ENCODE results near the gene PCYOX1L.

The PCYOX1L gene

DNA sequence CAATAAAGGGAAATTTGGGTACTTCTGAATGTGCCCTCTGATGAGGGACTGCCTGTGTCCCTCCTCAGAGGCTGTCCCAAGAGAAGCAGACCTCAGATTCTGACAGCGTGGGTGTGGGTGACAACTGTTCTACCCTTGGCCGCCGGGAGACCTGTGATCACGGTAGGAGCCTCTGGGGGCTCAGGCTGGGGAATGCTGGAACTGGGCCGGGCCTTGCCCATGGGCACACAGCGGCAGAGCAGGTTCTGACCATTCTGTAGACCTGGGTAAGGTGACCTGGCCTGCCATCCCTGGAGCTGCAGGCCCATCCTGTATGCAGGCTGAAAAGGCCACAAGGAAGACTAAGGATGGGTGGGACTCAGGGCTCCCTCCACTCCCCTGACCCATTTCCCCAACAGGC lies 42.1 kb upstream of the PCYOX1L start:
- Histone ChIP-seq H3K4me3 (ENCODE audit: low read length, poor library complexity, severe bottlenecking) (no peak overlapping the region), H4K20me1 (ENCODE audit: insufficient read depth, low read length, poor library complexity, severe bottlenecking) (no peaks in the 10 kb centered on the region), H2AFZ (ENCODE audit: low read length) (no peak overlapping the region), H3K4me1 (ENCODE audit: insufficient read depth, low read length, poor library complexity, severe bottlenecking) (peaks cover 12% of the 10 kb centered on the region), H3F3A (ENCODE audit: low read depth) (no peaks in the 10 kb centered on the region), H3K9me3 (ENCODE audit: insufficient read depth, low read depth, low read length) (no peaks in the 10 kb centered on the region), H3K4me2 (ENCODE audit: low read depth, low read length, poor library complexity, severe bottlenecking) (no peak overlapping the region), H3K79me2 (ENCODE audit: insufficient read depth, low read length) (no peaks in the 10 kb centered on the region), H3K27me3 (ENCODE audit: insufficient read depth, low read length, poor library complexity, severe bottlenecking) (no peaks in the 10 kb centered on the region), H3K36me3 (ENCODE audit: insufficient read depth, low read length) (no peaks in the 10 kb centered on the region), H3K9ac (ENCODE audit: low read depth, low read length, poor library complexity, severe bottlenecking) (no peak overlapping the region), H3K9me2 (replicated peaks; ENCODE audit: low read depth, low read length) (no peaks in the 10 kb centered on the region)
- TF ChIP-seq, protein P1, sequence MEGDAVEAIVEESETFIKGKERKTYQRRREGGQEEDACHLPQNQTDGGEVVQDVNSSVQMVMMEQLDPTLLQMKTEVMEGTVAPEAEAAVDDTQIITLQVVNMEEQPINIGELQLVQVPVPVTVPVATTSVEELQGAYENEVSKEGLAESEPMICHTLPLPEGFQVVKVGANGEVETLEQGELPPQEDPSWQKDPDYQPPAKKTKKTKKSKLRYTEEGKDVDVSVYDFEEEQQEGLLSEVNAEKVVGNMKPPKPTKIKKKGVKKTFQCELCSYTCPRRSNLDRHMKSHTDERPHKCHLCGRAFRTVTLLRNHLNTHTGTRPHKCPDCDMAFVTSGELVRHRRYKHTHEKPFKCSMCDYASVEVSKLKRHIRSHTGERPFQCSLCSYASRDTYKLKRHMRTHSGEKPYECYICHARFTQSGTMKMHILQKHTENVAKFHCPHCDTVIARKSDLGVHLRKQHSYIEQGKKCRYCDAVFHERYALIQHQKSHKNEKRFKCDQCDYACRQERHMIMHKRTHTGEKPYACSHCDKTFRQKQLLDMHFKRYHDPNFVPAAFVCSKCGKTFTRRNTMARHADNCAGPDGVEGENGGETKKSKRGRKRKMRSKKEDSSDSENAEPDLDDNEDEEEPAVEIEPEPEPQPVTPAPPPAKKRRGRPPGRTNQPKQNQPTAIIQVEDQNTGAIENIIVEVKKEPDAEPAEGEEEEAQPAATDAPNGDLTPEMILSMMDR (conservative IDR thresholded peaks at IDR 0.05; ENCODE audit: low read length) = no peak
- no peak for TF ChIP-seq EZH2phosphoT487 (IDR thresholded peaks at IDR 0.05; ENCODE audit: borderline replicate concordance)

DNA sequence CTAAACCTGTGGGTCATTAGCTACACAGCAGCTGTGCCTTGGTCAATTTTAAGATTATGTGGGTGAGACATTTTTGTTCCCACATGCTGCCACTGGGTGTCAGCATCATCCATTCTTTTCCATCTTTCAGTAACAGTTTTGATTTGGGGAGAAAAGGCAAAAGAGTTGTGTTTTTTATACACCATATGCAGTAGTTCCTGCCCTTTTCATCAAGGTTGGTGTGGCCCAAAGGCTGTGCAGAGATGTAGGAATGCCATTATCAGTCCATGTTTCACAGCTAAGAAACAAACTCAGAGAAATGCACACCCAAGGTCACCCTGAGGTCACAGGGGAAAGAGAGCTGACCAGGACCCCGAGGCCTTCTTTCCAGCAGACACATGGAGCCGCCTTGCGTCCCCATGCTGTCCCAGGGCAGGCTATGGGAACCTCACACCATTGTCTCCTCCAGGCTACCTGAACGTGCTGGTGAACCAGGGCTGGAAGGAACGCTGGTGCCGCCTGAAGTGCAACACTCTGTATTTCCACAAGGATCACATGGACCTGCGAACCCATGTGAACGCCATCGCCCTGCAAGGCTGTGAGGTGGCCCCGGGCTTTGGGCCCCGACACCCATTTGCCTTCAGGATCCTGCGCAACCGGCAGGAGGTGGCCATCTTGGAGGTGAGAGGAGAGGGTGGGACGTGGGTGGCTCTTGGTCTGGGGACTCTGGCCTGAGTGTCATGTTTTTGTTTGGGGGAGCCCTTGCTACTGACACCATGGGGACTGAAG lies 40.4 kb upstream of the PCYOX1L start:
- no peak overlapping the region for H3K9ac ChIP-seq (ENCODE audit: low read depth, low read length, poor library complexity, severe bottlenecking)
- no peaks in the 10 kb centered on the region for H3K9me2 ChIP-seq (replicated peaks; ENCODE audit: low read depth, low read length)
- no peaks in the 10 kb centered on the region for H3F3A ChIP-seq (ENCODE audit: low read depth)
- H3K79me2 ChIP-seq (ENCODE audit: insufficient read depth, low read length) = no peaks in the 10 kb centered on the region
- H3K4me2 ChIP-seq (ENCODE audit: low read depth, low read length, poor library complexity, severe bottlenecking) = no peak overlapping the region
- H3K4me3 ChIP-seq (ENCODE audit: low read length, poor library complexity, severe bottlenecking) = no peak overlapping the region
- H3K36me3 ChIP-seq (ENCODE audit: insufficient read depth, low read length) = no peaks in the 10 kb centered on the region
- H4K20me1 ChIP-seq (ENCODE audit: insufficient read depth, low read length, poor library complexity, severe bottlenecking) = no peaks in the 10 kb centered on the region
- H3K4me1 ChIP-seq (ENCODE audit: insufficient read depth, low read length, poor library complexity, severe bottlenecking) = peaks cover 4% of the 10 kb centered on the region
- H3K27me3 ChIP-seq (ENCODE audit: insufficient read depth, low read length, poor library complexity, severe bottlenecking) = no peaks in the 10 kb centered on the region
- TF ChIP-seq, protein P1 (conservative IDR thresholded peaks at IDR 0.05; ENCODE audit: low read length) = peak; percentile 80
- TF ChIP-seq EZH2phosphoT487 (IDR thresholded peaks at IDR 0.05; ENCODE audit: borderline replicate concordance) = no peak
- no peaks in the 10 kb centered on the region for H3K9me3 ChIP-seq (ENCODE audit: insufficient read depth, low read depth, low read length)
- H2AFZ ChIP-seq (ENCODE audit: low read length) = no peak overlapping the region

DNA sequence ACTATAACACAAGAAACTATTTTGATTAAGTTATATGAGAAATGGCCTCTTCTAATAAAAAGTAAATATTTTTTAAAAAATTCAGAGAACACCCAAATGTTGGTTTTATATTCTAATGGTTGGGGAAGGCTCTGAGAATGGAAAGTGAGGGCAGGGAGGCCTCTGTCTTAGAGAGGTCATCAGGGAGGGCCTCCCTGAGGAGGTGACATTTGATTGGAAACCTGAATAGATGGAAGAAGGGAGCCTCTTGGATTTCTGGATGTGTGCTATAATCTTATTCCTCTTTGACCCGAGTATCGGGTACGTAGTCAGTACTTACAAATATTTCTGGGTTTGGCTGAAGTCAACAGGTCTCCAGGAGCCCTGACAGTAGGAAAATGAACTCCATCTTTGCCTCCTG lies 38.7 kb upstream of the PCYOX1L start:
- H3F3A ChIP-seq (ENCODE audit: low read depth) = no peaks in the 10 kb centered on the region
- no peak overlapping the region for H3K4me2 ChIP-seq (ENCODE audit: low read depth, low read length, poor library complexity, severe bottlenecking)
- TF ChIP-seq, protein P1 (conservative IDR thresholded peaks at IDR 0.05; ENCODE audit: low read length) = no peak
- TF ChIP-seq EZH2phosphoT487 (IDR thresholded peaks at IDR 0.05; ENCODE audit: borderline replicate concordance) = no peak
- no peak overlapping the region for H3K9ac ChIP-seq (ENCODE audit: low read depth, low read length, poor library complexity, severe bottlenecking)
- no peaks in the 10 kb centered on the region for H3K27me3 ChIP-seq (ENCODE audit: insufficient read depth, low read length, poor library complexity, severe bottlenecking)
- H3K4me3 ChIP-seq (ENCODE audit: low read length, poor library complexity, severe bottlenecking) = no peak overlapping the region
- H3K36me3 ChIP-seq (ENCODE audit: insufficient read depth, low read length) = no peaks in the 10 kb centered on the region
- H3K4me1 ChIP-seq (ENCODE audit: insufficient read depth, low read length, poor library complexity, severe bottlenecking) = peaks cover 4% of the 10 kb centered on the region
- no peak overlapping the region for H2AFZ ChIP-seq (ENCODE audit: low read length)
- H3K9me3 ChIP-seq (ENCODE audit: insufficient read depth, low read depth, low read length) = no peaks in the 10 kb centered on the region
- H3K79me2 ChIP-seq (ENCODE audit: insufficient read depth, low read length) = no peaks in the 10 kb centered on the region
- H3K9me2 ChIP-seq (replicated peaks; ENCODE audit: low read depth, low read length) = no peaks in the 10 kb centered on the region
- H4K20me1 ChIP-seq (ENCODE audit: insufficient read depth, low read length, poor library complexity, severe bottlenecking) = no peaks in the 10 kb centered on the region

Data from Loucy (cell line).